Mesodermal cell (in vitro differentiated cells): Measurements from ENCODE around the gene AAK1.

ENCODE experiments used
- H3K27ac ChIP-seq: 2 replicates; pipeline ENCODE4 v1.7.0; 2013; ENCODE audit warnings: mild to moderate bottlenecking, low read depth, low read length, moderate library complexity; ENCODE audit not compliant: severe bottlenecking
- H3K36me3 ChIP-seq: 2 replicates; pipeline ENCODE4 v1.7.1; 2013; ENCODE audit warnings: mild to moderate bottlenecking, low read length, moderate library complexity; ENCODE audit not compliant: control insufficient read depth, insufficient read depth
- H3K4me1 ChIP-seq: one replicate; pipeline ENCODE4 v1.7.1; 2013; ENCODE audit warnings: mild to moderate bottlenecking, low read length; ENCODE audit not compliant: insufficient read depth, control insufficient read depth, poor library complexity, severe bottlenecking
- H3K4me3 ChIP-seq: 2 replicates; pipeline ENCODE4 v1.7.0; 2013; ENCODE audit warnings: low read length, control low read depth, mild to moderate bottlenecking; ENCODE audit not compliant: insufficient read depth, poor library complexity, severe bottlenecking; ENCODE audit errors: extremely low read depth
- H3K9me3 ChIP-seq: 2 replicates; pipeline ENCODE4 v1.7.1; 2013; ENCODE audit warnings: mild to moderate bottlenecking, low read length, moderate library complexity; ENCODE audit not compliant: control insufficient read depth
- WGBS, 2 experiments: methylation state at CpG; one replicate each; pipeline ENCODE4 v1.1.5; 2013; ENCODE audit warnings: missing lambda C conversion rate in 2 of 2; ENCODE audit not compliant: insufficient coverage in 2 of 2; 5-methylcytosine and 5-hydroxymethylcytosine counted together

Gene AAK1

GRCh38 chr2:69518841-69519240 lies 124.7 kb downstream of the AAK1 start:
- H3K9me3 ChIP-seq = no peaks in the 10 kb centered on the region
- peaks cover 78% of the 10 kb centered on the region for H3K36me3 ChIP-seq
- no peak overlapping the region for H3K27ac ChIP-seq
- WGBS, 2 experiments = 66 to 92% methylated on average over 3 to 5 of the region's 6 CpGs
- no peak overlapping the region for H3K4me3 ChIP-seq
- peaks cover 11% of the 10 kb centered on the region for H3K4me1 ChIP-seq

- Histone ChIP-seq H3K9me3 (no peaks in the 10 kb centered on the region), H3K4me3 (no peak overlapping the region), H3K27ac (no peak overlapping the region), H3K4me1 (peaks cover 11% of the 10 kb centered on the region), H3K36me3 (peaks cover 80% of the 10 kb centered on the region)
- 100% methylated on average over 2 to 3 of the region's 7 CpGs for WGBS, 2 experiments
Measured at GRCh38 chr2:69517410-69517809, 126.1 kb downstream of the AAK1 start.

- Histone ChIP-seq H3K27ac (peak overlapping the region; percentile 66), H3K4me3 (no peak overlapping the region), H3K36me3 (peaks cover 80% of the 10 kb centered on the region), H3K4me1 (peaks cover 11% of the 10 kb centered on the region), H3K9me3 (no peaks in the 10 kb centered on the region)
- no CpG with 5 or more reads among the region's 1 CpG for WGBS, 2 experiments
Measured at GRCh38 chr2:69514819-69515218, 128.7 kb downstream of the AAK1 start.

- Histone ChIP-seq H3K9me3 (no peaks in the 10 kb centered on the region), H3K36me3 (peaks cover 80% of the 10 kb centered on the region), H3K4me1 (peaks cover 11% of the 10 kb centered on the region), H3K4me3 (no peak overlapping the region), H3K27ac (peak overlapping the region; percentile 66)
- 84% methylated on average over 2 of the region's 2 CpGs; no CpG with 5 or more reads in 1 of the 2 experiments for WGBS, 2 experiments
Measured at GRCh38 chr2:69514406-69514805, 129.1 kb downstream of the AAK1 start.

GRCh38 chr2:69512446-69512845 lies 131.1 kb downstream of the AAK1 start:
- no peaks in the 10 kb centered on the region for H3K9me3 ChIP-seq
- peaks cover 11% of the 10 kb centered on the region for H3K4me1 ChIP-seq
- H3K27ac ChIP-seq = no peak overlapping the region
- H3K4me3 ChIP-seq = no peak overlapping the region
- 0 to 50% methylated on average over 1 to 2 of the region's 3 CpGs for WGBS, 2 experiments
- peaks cover 81% of the 10 kb centered on the region for H3K36me3 ChIP-seq

GRCh38 chr2:69510204-69510603 lies 133.3 kb downstream of the AAK1 start:
- Histone ChIP-seq H3K4me1 (peaks cover 11% of the 10 kb centered on the region), H3K4me3 (no peak overlapping the region), H3K36me3 (peaks cover 93% of the 10 kb centered on the region), H3K9me3 (no peaks in the 10 kb centered on the region), H3K27ac (no peak overlapping the region)
- WGBS, 2 experiments = 100% methylated on average over 2 of the region's 2 CpGs; no CpG with 5 or more reads in 1 of the 2 experiments

GRCh38 chr2:69509750-69510140 lies 133.8 kb downstream of the AAK1 start:
- Histone ChIP-seq H3K9me3 (no peaks in the 10 kb centered on the region), H3K36me3 (peaks cover 96% of the 10 kb centered on the region), H3K4me1 (peaks cover 7% of the 10 kb centered on the region), H3K4me3 (no peak overlapping the region), H3K27ac (no peak overlapping the region)
- 83 to 92% methylated on average over 2 to 5 of the region's 7 CpGs for WGBS, 2 experiments

- Histone ChIP-seq H3K36me3 (peaks cover 91% of the 10 kb centered on the region), H3K4me3 (no peak overlapping the region), H3K27ac (no peak overlapping the region), H3K9me3 (no peaks in the 10 kb centered on the region), H3K4me1 (peaks cover 1% of the 10 kb centered on the region)
- 95 to 100% methylated on average over 4 of the region's 7 CpGs for WGBS, 2 experiments
Measured at GRCh38 chr2:69509011-69509749, 134.4 kb downstream of the AAK1 start.

- WGBS, 2 experiments = 94 to 100% methylated on average over 3 of the region's 6 CpGs
- H3K4me3 ChIP-seq = no peak overlapping the region
- no peak overlapping the region for H3K27ac ChIP-seq
- H3K4me1 ChIP-seq = no peaks in the 10 kb centered on the region
- peaks cover 77% of the 10 kb centered on the region for H3K36me3 ChIP-seq
- no peaks in the 10 kb centered on the region for H3K9me3 ChIP-seq
Measured at GRCh38 chr2:69505710-69506109, 137.8 kb downstream of the AAK1 start.

GRCh38 chr2:69501301-69501700 lies 142.2 kb downstream of the AAK1 start:
- Histone ChIP-seq H3K36me3 (peaks cover 59% of the 10 kb centered on the region), H3K4me3 (no peak overlapping the region), H3K9me3 (no peaks in the 10 kb centered on the region), H3K27ac (no peak overlapping the region), H3K4me1 (no peaks in the 10 kb centered on the region)
- WGBS, 2 experiments = 80% methylated on average over 1 of the region's 3 CpGs; no CpG with 5 or more reads in 1 of the 2 experiments

- no peak overlapping the region for H3K27ac ChIP-seq
- 80 to 100% methylated on average over 1 of the region's 3 CpGs for WGBS, 2 experiments
Measured at GRCh38 chr2:69499966-69500365, 143.6 kb downstream of the AAK1 start.

More at GRCh38 chr2:69499966-69500365, 143.6 kb downstream of the AAK1 start:
- H3K9me3 ChIP-seq = no peaks in the 10 kb centered on the region
- no peak overlapping the region for H3K4me3 ChIP-seq
- no peaks in the 10 kb centered on the region for H3K4me1 ChIP-seq
- peaks cover 53% of the 10 kb centered on the region for H3K36me3 ChIP-seq
